A549 treated with AZD9567 at 1 μM for 4 hours (cell line): ENCODE data around the gene DUOX2. TPM values are rescaled to one million over a fixed set of nuclear protein-coding genes. Genes with fewer than 3 reads are reported as not detected.

Experiments used
- total RNA-seq: library from RNA; stranded (reverse); fragments of 200-300 nt; extraction: Qiagen RNA extraction; gene quantifications from 5 replicates; pipeline ENCODE4 v1.2.3, GENCODE V29; 2022; ENCODE audit not compliant: insufficient read depth

DUOX2 gene
- 0.01 to 0.11 TPM (median 0.03 TPM) in 4 of 5 replicates, not detected in the other for total RNA-seq

GRCh38 chr15:45114076-45114750 lies at the start of gene DUOX2, which contains the start of gene DUOXA2:
TSS of gene DUOX2 (minus strand) at chr15:45114172. CDS start at chr15:45113411, 761 bp downstream.
TSS of gene DUOXA2 (plus strand) at chr15:45114326. CDS start at chr15:45114606, 280 bp downstream.

DNA sequence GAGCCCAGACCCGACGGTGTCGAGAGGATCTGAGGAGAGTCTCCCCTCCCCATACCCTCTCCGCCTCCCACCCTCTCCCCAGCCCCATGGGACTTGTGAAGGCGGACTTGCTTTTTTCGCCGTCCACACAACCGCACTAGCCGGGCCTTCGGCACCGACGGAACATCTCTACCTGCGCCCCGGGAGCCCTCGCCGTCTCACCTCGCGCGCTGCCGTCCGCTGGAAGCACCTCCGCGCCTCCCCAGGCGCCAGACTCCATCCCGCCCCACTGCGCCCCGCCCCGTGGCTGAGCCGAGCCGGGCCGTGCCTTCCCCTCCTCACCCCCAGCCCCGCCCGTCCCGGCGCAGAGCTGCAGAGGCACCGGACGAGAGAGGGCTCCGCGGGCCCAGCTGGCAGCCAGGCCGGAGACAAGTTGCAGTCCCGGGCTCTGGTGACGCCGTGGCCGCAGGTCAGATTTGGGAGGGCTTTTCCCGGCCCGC lies 15.7 kb upstream of the DUOX2 start, which contains the start of the genes DUOX1 and DUOXA1:
Gene DUOX1, plus strand, starts transcription at position 344 of the 479 bp plus-strand sequence. CDS start 1,973 bp downstream, outside the sequence.
Gene DUOXA1, minus strand, starts transcription at position 229 of the 479 bp plus-strand sequence. CDS start 6,865 bp downstream, outside the sequence.

Other genes with a start within 250 kb of the DUOX2 start
- not detected in 5 replicates for gene TERB2, start 157.5 kb downstream of the DUOX2 start, total RNA-seq
- gene SORD, start 91.0 kb downstream of the DUOX2 start, total RNA-seq = 31.3 to 40.7 TPM (median 33.9 TPM) in 5 replicates
- gene DUOXA2, start 154 bp upstream of the DUOX2 start, total RNA-seq = not detected in 5 replicates
- gene DUOXA1, start 15.7 kb upstream of the DUOX2 start, total RNA-seq = 0.03 to 0.10 TPM (median 0.09 TPM) in 3 of 5 replicates, not detected in the others
- not detected in 5 replicates for gene DUOX1, start 15.8 kb upstream of the DUOX2 start, total RNA-seq
- gene SHF, start 73.8 kb upstream of the DUOX2 start, total RNA-seq = 0.47 to 0.65 TPM (median 0.61 TPM) in 4 of 5 replicates, not detected in the other
- 0.10 TPM in 1 of 5 replicates, not detected in the others for gene SLC28A2, start 138.1 kb upstream of the DUOX2 start, total RNA-seq